Progenitor cell of endocrine pancreas (in vitro differentiated cells): Measurements from ENCODE around the gene TNFRSF11A. TPM values are rescaled to one million over a fixed set of nuclear protein-coding genes. Genes with fewer than 3 reads are reported as not detected.

ENCODE experiments used
- DNase-seq: peaks from one replicate; pipeline ENCODE4 v3.0.0; 2021; ENCODE audit warnings: low spot score; ENCODE audit not compliant: unreplicated experiment
- H3K27ac Mint-ChIP-seq: 2 replicates; pipeline ENCODE4 v1.8.0; 2021; ENCODE audit warnings: mild to moderate bottlenecking, moderate library complexity, mixed read lengths
- H3K27me3 Mint-ChIP-seq: 2 replicates; pipeline ENCODE4 v1.8.0; 2021; ENCODE audit warnings: mixed read lengths
- H3K36me3 Mint-ChIP-seq: 2 replicates; pipeline ENCODE4 v1.8.0; 2022; ENCODE audit warnings: mixed read lengths; ENCODE audit not compliant: insufficient read depth
- H3K4me1 Mint-ChIP-seq: 2 replicates; pipeline ENCODE4 v1.8.0; 2021; ENCODE audit warnings: low read depth, mixed read lengths
- H3K4me3 Mint-ChIP-seq: 2 replicates; pipeline ENCODE4 v1.8.0; 2021; ENCODE audit warnings: low read depth, mild to moderate bottlenecking, moderate library complexity, mixed read lengths
- H3K9me3 Mint-ChIP-seq: 2 replicates; pipeline ENCODE4 v1.8.0; 2021; ENCODE audit warnings: low read depth, mixed read lengths
- CTCF ChIP-seq: fragments of 200-600 bp; sonication (generic); IDR thresholded peaks from one replicate; pipeline ENCODE4 v1.5.0; 2021; ENCODE audit warnings: antibody characterized with exemption, mild to moderate bottlenecking; ENCODE audit not compliant: unreplicated experiment
- total RNA-seq: library from RNA; stranded (reverse); gene quantifications from 2 replicates; pipeline ENCODE4 v1.2.1, GENCODE V29; 2021

The TNFRSF11A gene
- total RNA-seq, 1 donor from 2014 or later, result 0.43 TPM

DNA sequence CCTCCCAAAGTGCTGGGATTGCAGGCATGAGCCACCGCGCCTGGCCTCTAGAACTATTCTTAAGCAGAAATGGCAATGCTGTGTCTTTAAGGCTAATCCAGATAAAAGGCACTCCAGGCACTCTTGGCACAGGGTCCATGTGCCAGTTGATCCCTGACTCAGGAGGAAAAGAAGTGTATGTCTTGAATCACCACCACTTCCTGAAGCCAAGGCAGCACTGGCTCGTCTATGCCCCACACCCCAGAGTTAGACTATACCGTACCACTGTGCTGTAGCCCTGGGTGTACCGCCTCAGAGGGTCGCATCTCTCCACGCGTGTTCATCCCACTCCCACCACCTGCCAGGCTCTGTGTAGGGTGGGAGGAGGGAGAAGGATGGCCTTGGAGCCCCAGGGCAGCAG lies 9.0 kb downstream of the TNFRSF11A start:
- no peak overlapping the region for H3K27ac Mint-ChIP-seq
- no peaks in the 10 kb centered on the region for H3K9me3 Mint-ChIP-seq

DNA sequence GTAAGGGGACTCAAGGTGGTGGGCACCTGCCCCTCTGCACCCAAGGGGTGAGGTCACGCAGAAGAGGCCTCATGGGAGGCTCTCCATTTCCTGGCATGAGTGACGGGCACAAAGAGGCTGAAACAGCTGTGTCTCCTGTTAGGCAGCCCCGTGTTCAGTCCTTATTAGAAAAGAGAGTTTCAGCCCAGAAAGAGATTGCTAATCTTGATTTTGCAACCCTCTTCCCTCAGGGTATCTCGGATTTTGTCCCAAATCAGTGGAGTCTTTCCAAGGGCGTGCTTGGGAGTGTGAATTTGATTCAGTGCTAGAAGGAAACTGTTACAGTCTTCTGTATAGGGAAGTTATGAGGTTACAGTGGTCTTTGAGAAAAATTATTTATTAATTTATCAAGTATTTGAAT lies 10.4 kb downstream of the TNFRSF11A start:
- Mint-ChIP-seq H3K9me3 (no peaks in the 10 kb centered on the region), H3K27ac (no peak overlapping the region), H3K36me3 (no peaks in the 10 kb centered on the region), H3K4me1 (peaks cover 13% of the 10 kb centered on the region), H3K27me3 (peaks cover 21% of the 10 kb centered on the region), H3K4me3 (no peak overlapping the region)
- no peak for DNase-seq
- no peak for TF ChIP-seq CTCF

More for the DNA sequence above, 9.0 kb downstream of the TNFRSF11A start:
- H3K4me3 Mint-ChIP-seq, result no peak overlapping the region
- H3K36me3 Mint-ChIP-seq, result no peaks in the 10 kb centered on the region
- peaks cover 19% of the 10 kb centered on the region for H3K4me1 Mint-ChIP-seq
- no peak for DNase-seq
- TF ChIP-seq CTCF, result no peak
- H3K27me3 Mint-ChIP-seq, result peaks cover 27% of the 10 kb centered on the region

- no peak for TF ChIP-seq CTCF
- Mint-ChIP-seq H3K4me3 (no peak overlapping the region), H3K36me3 (no peaks in the 10 kb centered on the region), H3K27ac (no peak overlapping the region), H3K9me3 (no peaks in the 10 kb centered on the region), H3K27me3 (peaks cover 20% of the 10 kb centered on the region), H3K4me1 (peaks cover 12% of the 10 kb centered on the region)
- DNase-seq, result no peak
These were observed 11.5 kb downstream of the TNFRSF11A start for GRCh38 chr18:62336618-62337017.

DNA sequence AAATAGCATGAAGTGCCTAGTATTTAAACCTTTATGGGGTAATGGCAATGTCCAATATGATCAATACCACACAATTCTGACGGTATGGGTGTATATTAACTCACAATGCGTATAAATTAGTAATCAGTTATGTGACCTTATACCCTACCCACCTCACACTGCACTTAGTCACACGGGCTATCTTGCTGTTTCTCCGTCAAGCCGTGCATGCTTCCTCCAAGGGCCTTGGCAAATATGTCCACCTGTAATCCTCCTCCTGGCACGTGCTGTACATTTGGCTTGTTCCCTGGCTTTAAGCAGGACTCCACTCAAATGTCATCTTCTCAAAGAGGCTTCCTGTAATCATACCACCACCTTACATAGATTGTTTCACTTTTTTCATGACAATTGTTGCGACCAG lies 12.2 kb downstream of the TNFRSF11A start:
- Mint-ChIP-seq H3K36me3 (no peaks in the 10 kb centered on the region), H3K4me1 (peaks cover 12% of the 10 kb centered on the region), H3K9me3 (no peaks in the 10 kb centered on the region), H3K4me3 (no peak overlapping the region), H3K27me3 (peaks cover 17% of the 10 kb centered on the region), H3K27ac (no peak overlapping the region)
- no peak for DNase-seq
- no peak for TF ChIP-seq CTCF

DNA sequence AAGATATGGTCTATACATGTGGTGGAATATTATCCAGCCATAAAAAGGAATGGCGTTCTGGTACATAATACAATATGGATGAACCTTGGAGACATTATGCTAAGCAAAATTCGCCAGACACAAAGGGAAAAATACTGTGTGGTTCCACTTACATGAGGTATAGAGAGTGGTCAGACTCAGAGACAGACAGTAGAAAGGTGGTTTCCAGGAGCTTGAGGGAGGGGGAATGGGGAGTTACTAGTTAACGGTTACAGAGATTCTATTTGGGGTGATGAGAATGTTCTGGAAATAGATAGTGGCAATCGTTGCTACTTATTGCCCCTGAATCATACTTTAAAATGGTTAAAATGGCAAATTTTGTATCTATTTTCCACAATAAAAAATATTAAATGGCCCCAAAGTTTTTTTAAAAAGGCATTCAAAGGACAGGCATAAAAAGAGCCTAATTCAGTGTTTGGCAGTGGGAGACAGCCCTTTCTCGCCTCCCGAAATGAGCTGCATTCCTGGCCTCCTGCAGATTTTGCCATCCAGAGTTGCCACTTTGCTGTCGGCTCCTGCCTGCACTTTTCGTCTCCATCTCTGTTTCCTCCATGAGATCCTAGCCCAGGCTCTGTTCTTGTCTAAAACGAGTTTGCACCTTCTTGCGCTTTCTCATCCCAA lies 13.5 kb downstream of the TNFRSF11A start:
- TF ChIP-seq CTCF, result no peak
- no peak overlapping the region for H3K27ac Mint-ChIP-seq
- peaks cover 12% of the 10 kb centered on the region for H3K4me1 Mint-ChIP-seq
- H3K27me3 Mint-ChIP-seq, result peaks cover 17% of the 10 kb centered on the region
- H3K36me3 Mint-ChIP-seq, result no peaks in the 10 kb centered on the region
- H3K9me3 Mint-ChIP-seq, result no peaks in the 10 kb centered on the region
- H3K4me3 Mint-ChIP-seq, result no peak overlapping the region
- DNase-seq, result no peak
